Measurements from ENCODE around the gene STK32A.
"Not testable (repeated sequence)": the region's sequence is repeated elsewhere in the genome, so short reads cannot be mapped to it uniquely, and the experiment has no call there.

STK32A gene

DNA sequence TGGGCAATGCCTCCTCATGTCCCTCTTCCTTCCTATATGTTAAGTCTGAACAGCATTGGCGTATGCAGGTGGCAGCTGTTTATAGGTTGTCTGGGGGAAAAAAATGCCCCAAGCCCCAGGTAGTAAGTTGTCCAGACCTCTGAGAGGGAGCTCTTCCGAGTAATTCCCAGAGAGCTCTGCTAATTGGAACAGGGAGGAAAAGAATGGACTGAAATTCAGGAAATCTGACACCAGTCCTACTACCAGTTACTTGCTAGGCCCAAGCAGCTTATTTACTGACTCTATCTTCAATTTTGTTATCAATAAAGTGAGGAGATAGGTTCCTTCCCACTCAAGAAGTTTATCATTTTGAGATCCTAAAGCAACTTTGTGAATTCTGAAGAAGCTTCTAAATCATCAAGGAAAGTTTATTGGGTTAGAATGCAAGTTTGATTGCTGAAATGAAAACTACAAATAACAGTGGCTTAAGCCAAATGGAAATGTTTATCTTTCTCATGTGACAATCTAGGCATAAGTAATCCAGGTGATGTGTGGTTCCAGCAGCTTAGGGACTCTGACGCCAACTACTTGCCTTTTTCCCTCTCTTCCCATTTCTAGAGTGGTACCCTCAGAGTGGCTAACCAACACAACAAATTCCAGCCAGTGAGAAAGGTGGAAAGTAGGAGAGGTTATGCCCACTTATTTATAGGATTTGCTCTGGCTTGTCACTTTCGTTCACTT is 5.6 kb downstream of the STK32A start:
- intact Hi-C loops (cut with DNase I; ENCODE audit: low total_unique reads): no loop called here
- Histone ChIP-seq H3K27ac (no peak overlapping the region), H3K4me1 (peaks cover 0 to 3% (median under 1%) of the 10 kb centered on the region in 4 donors), H3K9me3 (no peaks in the 10 kb centered on the region), H3K36me3 (no peaks in the 10 kb centered on the region), H3K27me3 (no peaks in the 10 kb centered on the region), H3K4me3 (no peak overlapping the region)
- no peak for DNase-seq
- TF ChIP-seq CTCF (IDR thresholded peaks at IDR 0.05): no peak

DNA sequence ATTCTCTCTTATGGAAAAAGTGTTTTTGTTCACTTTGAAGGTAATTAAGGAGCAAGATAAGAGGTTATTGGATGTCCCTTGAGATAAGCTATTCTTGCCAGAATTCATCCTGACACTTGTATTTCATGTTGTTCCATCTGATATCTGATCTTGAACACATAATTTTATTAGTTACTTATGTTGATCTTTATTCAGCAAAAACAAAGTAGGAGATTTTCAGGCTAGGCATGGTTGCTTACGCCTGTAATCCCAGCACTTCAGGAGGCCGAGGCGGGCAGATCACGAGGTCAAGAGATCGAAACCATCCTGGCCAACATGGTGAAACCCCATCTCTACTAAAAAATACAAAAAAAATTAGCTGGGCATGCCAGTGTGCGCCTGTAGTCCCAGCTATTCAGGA is 8.4 kb downstream of the STK32A start:
- H3K9me3 ChIP-seq; H3K4me1 ChIP-seq; intact Hi-C loops (cut with DNase I; ENCODE audit: low total_unique reads): not testable (repeated sequence)

DNA sequence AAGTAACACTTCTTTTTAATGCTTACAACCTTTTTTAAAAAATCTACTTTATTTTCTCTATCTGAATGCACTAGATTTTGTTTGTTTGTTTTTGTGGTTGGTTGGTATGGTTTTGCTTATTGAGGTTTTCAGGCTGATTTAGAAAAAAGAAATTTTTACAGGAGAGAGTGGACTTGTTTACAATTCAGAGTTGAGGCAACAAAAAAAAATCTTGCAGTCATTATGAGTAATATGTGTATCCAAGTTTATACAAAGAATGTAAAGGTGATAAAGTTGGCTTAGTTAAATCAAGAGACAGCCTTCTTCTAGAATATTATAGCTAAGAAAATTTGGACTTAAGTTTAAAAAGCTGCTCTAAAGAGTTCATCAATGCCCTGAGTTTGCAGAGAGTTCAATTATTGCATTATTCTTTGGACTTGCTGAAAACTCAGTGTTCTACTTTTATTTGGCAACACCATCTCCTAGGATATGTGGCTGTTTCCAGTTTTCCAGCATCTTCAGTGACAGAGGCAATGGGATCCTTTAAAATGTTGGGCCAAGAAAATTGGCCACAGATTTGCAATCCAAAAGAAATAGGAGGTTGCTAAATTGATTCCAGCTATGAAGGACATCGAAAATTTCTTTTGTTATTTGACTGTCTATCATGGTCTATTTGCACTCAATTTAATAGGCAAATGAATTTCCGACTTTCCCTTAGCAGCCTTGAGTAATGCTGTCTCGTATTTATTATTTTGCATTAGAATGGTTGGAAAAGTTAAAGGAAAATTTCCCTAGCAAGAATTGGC is 10.7 kb downstream of the STK32A start:
- H3K4me3 ChIP-seq: no peak overlapping the region
- no peak for DNase-seq
- no peaks in the 10 kb centered on the region for H3K4me1 ChIP-seq
- no peaks in the 10 kb centered on the region for H3K27me3 ChIP-seq
- no peak overlapping the region for H3K27ac ChIP-seq
- H3K36me3 ChIP-seq: no peaks in the 10 kb centered on the region
- no peak for TF ChIP-seq CTCF (IDR thresholded peaks at IDR 0.05)
- no peaks in the 10 kb centered on the region for H3K9me3 ChIP-seq
- intact Hi-C loops (cut with DNase I; ENCODE audit: low total_unique reads): no loop called here

More for the DNA sequence above, 8.4 kb downstream of the STK32A start:
- DNase-seq, H3K27ac ChIP-seq, H3K27me3 ChIP-seq, H3K36me3 ChIP-seq, H3K4me3 ChIP-seq: not testable (repeated sequence)

- no peaks in the 10 kb centered on the region for H3K4me1 ChIP-seq
- no peaks in the 10 kb centered on the region for H3K27me3 ChIP-seq
- DNase-seq: no peak
- intact Hi-C loops (cut with DNase I; ENCODE audit: low total_unique reads): no loop called here
- no peak for TF ChIP-seq CTCF (IDR thresholded peaks at IDR 0.05)
- H3K36me3 ChIP-seq: no peaks in the 10 kb centered on the region
- no peak overlapping the region for H3K27ac ChIP-seq
- no peak overlapping the region for H3K4me3 ChIP-seq
- H3K9me3 ChIP-seq: no peaks in the 10 kb centered on the region
These were observed 13.7 kb downstream of the STK32A start for GRCh38 chr5:147248561-147248960.

GRCh38 chr5:147259837-147260236 is 25.0 kb downstream of the STK32A start:
- Histone ChIP-seq H3K4me1 (no peaks in the 10 kb centered on the region), H3K4me3 (no peak overlapping the region), H3K9me3 (no peaks in the 10 kb centered on the region), H3K27ac (no peak overlapping the region), H3K27me3 (no peaks in the 10 kb centered on the region), H3K36me3 (no peaks in the 10 kb centered on the region)
- TF ChIP-seq CTCF (IDR thresholded peaks at IDR 0.05): no peak
- DNase-seq: no peak
- intact Hi-C loops (cut with DNase I; ENCODE audit: low total_unique reads): no loop called here

GRCh38 chr5:147267082-147267832 is 32.4 kb downstream of the STK32A start:
- intact Hi-C loops (cut with DNase I; ENCODE audit: low total_unique reads): no loop called here
- Histone ChIP-seq H3K36me3 (no peaks in the 10 kb centered on the region), H3K4me1 (no peaks in the 10 kb centered on the region), H3K27me3 (no peaks in the 10 kb centered on the region), H3K9me3 (no peaks in the 10 kb centered on the region), H3K4me3 (no peak overlapping the region), H3K27ac (no peak overlapping the region)
- no peak for DNase-seq
- TF ChIP-seq CTCF (IDR thresholded peaks at IDR 0.05): no peak

Data from tibial artery (tissue), 4 donors.